Neural cell (in vitro differentiated cells): ENCODE data around the gene SLC25A26.

Experiments used
- CTCF ChIP-seq: fragments of 450-650 bp; IDR thresholded peaks from 2 replicates; pipeline ENCODE4 v1.5.1; 2014; ENCODE audit warnings: antibody characterized with exemption, mild to moderate bottlenecking, moderate library complexity; ENCODE audit not compliant: poor library complexity, severe bottlenecking
- EP300 ChIP-seq: fragments of 450-650 bp; conservative IDR thresholded peaks from 2 replicates; pipeline ENCODE4 v1.6.1; 2014; ENCODE audit warnings: antibody characterized with exemption, mild to moderate bottlenecking, moderate library complexity; ENCODE audit not compliant: poor library complexity, severe bottlenecking
- EZH2 ChIP-seq: fragments of 200-600, 300-800 bp; shearing (Covaris generic), sonication (generic); IDR thresholded peaks from 2 replicates; pipeline ENCODE4 v1.6.1; 2014; ENCODE audit warnings: antibody characterized with exemption, low read length, borderline replicate concordance, mild to moderate bottlenecking; ENCODE audit not compliant: insufficient read depth, poor library complexity, severe bottlenecking
- MXI1 ChIP-seq: fragments of 450-650 bp; conservative IDR thresholded peaks from 2 replicates; pipeline ENCODE4 v1.6.1; 2014; ENCODE audit warnings: antibody characterized with exemption, mild to moderate bottlenecking; ENCODE audit not compliant: poor library complexity, severe bottlenecking
- POLR2AphosphoS5 ChIP-seq: IDR thresholded peaks from 2 replicates; pipeline ENCODE4 v1.6.1; 2012
- RAD21 ChIP-seq: fragments of 450-650 bp; conservative IDR thresholded peaks from 2 replicates; pipeline ENCODE4 v1.6.1; 2014; ENCODE audit warnings: antibody characterized with exemption, mild to moderate bottlenecking, moderate library complexity

- TF ChIP-seq CTCF: no peak
- TF ChIP-seq MXI1: no peak
- no peak for TF ChIP-seq POLR2AphosphoS5
- TF ChIP-seq RAD21: no peak
- no peak for TF ChIP-seq EZH2
- TF ChIP-seq EP300: no peak
Observed at GRCh38 chr3:66206806-66207205, 14.0 kb upstream of the SLC25A26 start.
